Measurements from ENCODE around the gene RPS25.

DNA sequence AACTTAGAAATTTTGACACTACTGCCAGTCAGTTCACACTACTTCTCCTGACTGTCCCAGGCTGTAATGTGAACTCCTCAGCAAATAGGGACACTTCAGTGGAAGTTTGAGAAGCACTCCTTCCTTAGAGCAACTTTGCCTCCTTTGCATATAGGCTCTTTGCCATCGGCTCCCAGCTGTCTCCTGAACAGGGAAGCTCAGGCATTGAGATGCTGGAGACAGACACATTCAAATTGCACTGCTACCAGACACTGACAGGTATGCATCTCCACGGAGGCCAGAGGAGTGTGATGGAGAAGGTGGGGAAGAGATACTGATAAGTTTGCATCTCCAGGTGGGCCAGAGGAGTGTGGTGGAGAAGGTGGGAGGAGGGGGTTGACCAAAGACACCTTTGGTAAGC is 1.9 kb upstream of the RPS25 start:
- TF ChIP-seq, protein P1, sequence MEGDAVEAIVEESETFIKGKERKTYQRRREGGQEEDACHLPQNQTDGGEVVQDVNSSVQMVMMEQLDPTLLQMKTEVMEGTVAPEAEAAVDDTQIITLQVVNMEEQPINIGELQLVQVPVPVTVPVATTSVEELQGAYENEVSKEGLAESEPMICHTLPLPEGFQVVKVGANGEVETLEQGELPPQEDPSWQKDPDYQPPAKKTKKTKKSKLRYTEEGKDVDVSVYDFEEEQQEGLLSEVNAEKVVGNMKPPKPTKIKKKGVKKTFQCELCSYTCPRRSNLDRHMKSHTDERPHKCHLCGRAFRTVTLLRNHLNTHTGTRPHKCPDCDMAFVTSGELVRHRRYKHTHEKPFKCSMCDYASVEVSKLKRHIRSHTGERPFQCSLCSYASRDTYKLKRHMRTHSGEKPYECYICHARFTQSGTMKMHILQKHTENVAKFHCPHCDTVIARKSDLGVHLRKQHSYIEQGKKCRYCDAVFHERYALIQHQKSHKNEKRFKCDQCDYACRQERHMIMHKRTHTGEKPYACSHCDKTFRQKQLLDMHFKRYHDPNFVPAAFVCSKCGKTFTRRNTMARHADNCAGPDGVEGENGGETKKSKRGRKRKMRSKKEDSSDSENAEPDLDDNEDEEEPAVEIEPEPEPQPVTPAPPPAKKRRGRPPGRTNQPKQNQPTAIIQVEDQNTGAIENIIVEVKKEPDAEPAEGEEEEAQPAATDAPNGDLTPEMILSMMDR (IDR thresholded peaks at IDR 0.05), result no peak
- no peak for TF ChIP-seq POLR2A (IDR thresholded peaks at IDR 0.05)

Measured in lower leg skin (tissue), 3 donors.